B cell (primary cell): ENCODE measurements around the gene CPSF6. TPM values are rescaled to one million over a fixed set of nuclear protein-coding genes. Genes with fewer than 3 reads are reported as not detected.
"Not testable (repeated sequence)": the region's sequence is repeated elsewhere in the genome, so short reads cannot be mapped to it uniquely, and the experiment has no call there.

ENCODE experiments used
- ATAC-seq: fragments of 200-7000 bp; cut with Tn5 transposase; one replicate; pipeline ENCODE4 v1.10.0; 2021; ENCODE audit warnings: low read depth, mild to moderate bottlenecking, moderate number of reproducible peaks, moderate library complexity
- CTCF ChIA-PET: fragments of 350-600 bp; sonication (Branson Sonifier 250); formaldehyde crosslinking; loops from one replicate; lab custom pipeline; 2021; ENCODE audit warnings: antibody characterized with exemption, inconsistent platforms; lab: Charles Lee
- POLR2A ChIA-PET: fragments of 350-600 bp; sonication (Branson Sonifier 250); formaldehyde crosslinking; loops from one replicate; lab custom pipeline; 2021; ENCODE audit warnings: antibody characterized with exemption; lab: Charles Lee
- DNase-seq: peaks from one replicate; pipeline ENCODE4 v3.0.0; 2013
- H2AFZ ChIP-seq: 2 replicates; pipeline ENCODE4 v1.6.1; 2012; ENCODE audit warnings: mild to moderate bottlenecking, low read depth, low read length; ENCODE audit not compliant: insufficient read depth, poor library complexity, severe bottlenecking
- H3K27ac ChIP-seq, 2 donors: 1 replicate in 1 of 2; 2 replicates in 1 of 2; pipeline ENCODE4 v1.5.1; 2012 to 2013; ENCODE audit warnings: low read length in 2 of 2, mild to moderate bottlenecking in 2 of 2, moderate library complexity in 1 of 2
- H3K27me3 ChIP-seq, 4 experiments: fragments of 200-600 bp in 1 of 4; sonication (generic) in 1 of 4; replicated peaks in 1 of 4; 1 replicate in 2 of 4; 2 replicates in 2 of 4; pipeline versions ENCODE4 v1.6.1 to v1.7.0; 2013 to 2016; ENCODE audit warnings: low read length in 3 of 4, mild to moderate bottlenecking in 2 of 4, mixed read lengths in 1 of 4, moderate library complexity in 1 of 4; ENCODE audit not compliant: insufficient read depth in 4 of 4, control insufficient read depth in 3 of 4; ENCODE audit errors: control extremely low read depth in 1 of 4
- H3K36me3 ChIP-seq, 2 experiments: replicated peaks in 1 of 2; 1 replicate in 1 of 2; 2 replicates in 1 of 2; pipeline versions ENCODE4 v1.6.1 to v1.7.1; 2013; ENCODE audit warnings: low read length in 1 of 2; ENCODE audit not compliant: insufficient read depth in 2 of 2, control insufficient read depth in 1 of 2; ENCODE audit errors: control extremely low read depth in 1 of 2, extremely low read depth in 1 of 2
- H3K4me1 ChIP-seq, 2 donors: fragments of 200-600 bp in 1 of 2; sonication (generic) in 1 of 2; 1 replicate in 1 of 2; 2 replicates in 1 of 2; pipeline versions ENCODE4 v1.5.1 to v1.6.1; 2013 to 2017; ENCODE audit warnings: low read length in 2 of 2; ENCODE audit not compliant: control insufficient read depth in 2 of 2, insufficient read depth in 2 of 2
- H3K4me2 ChIP-seq: replicated peaks from 2 replicates; pipeline ENCODE3; 2012; ENCODE audit warnings: mild to moderate bottlenecking, low read depth, low read length; ENCODE audit not compliant: poor library complexity, severe bottlenecking
- H3K4me3 ChIP-seq, 5 experiments: fragments of 200-600 bp in 1 of 5; sonication (generic) in 1 of 5; 1 replicate in 3 of 5; 2 replicates in 2 of 5; pipeline versions ENCODE4 v1.5.1 to v1.7.0; 2011 to 2016; ENCODE audit warnings: low read length in 4 of 5, mild to moderate bottlenecking in 4 of 5, low read depth in 2 of 5, control low read depth in 1 of 5, moderate library complexity in 1 of 5; ENCODE audit not compliant: insufficient read depth in 1 of 5; ENCODE audit errors: control extremely low read depth in 1 of 5, extremely low read depth in 1 of 5
- H3K79me2 ChIP-seq: fragments of 200-600 bp; sonication (generic); one replicate; pipeline ENCODE4 v1.6.0; 2016; ENCODE audit warnings: low read length; ENCODE audit not compliant: control insufficient read depth, insufficient read depth
- H3K9ac ChIP-seq: fragments of 200-600 bp; sonication (generic); 2 replicates; pipeline ENCODE4 v1.6.1; 2017; ENCODE audit warnings: mild to moderate bottlenecking, low read length, moderate library complexity
- H3K9me3 ChIP-seq, 3 donors: one replicate each; pipeline versions ENCODE4 v1.6.1 to v1.7.1; 2013; ENCODE audit warnings: low read length in 2 of 3; ENCODE audit not compliant: control insufficient read depth in 2 of 3, insufficient read depth in 1 of 3; ENCODE audit errors: control extremely low read depth in 1 of 3
- H4K20me1 ChIP-seq: 2 replicates; pipeline ENCODE4 v1.6.0; 2012; ENCODE audit warnings: mild to moderate bottlenecking, low read length; ENCODE audit not compliant: insufficient read depth, control insufficient read depth, poor library complexity, severe bottlenecking
- H3K27ac Mint-ChIP-seq: one replicate; pipeline ENCODE4 v1.8.0; 2021; ENCODE audit warnings: mixed read lengths
- H3K27me3 Mint-ChIP-seq: one replicate; pipeline ENCODE4 v1.8.0; 2021; ENCODE audit warnings: mixed read lengths
- H3K4me1 Mint-ChIP-seq: one replicate; pipeline ENCODE4 v1.8.0; 2021; ENCODE audit warnings: mixed read lengths
- H3K4me3 Mint-ChIP-seq: one replicate; pipeline ENCODE4 v1.8.0; 2021; ENCODE audit warnings: mixed read lengths
- H3K9me3 Mint-ChIP-seq: one replicate; pipeline ENCODE4 v1.8.0; 2022; ENCODE audit warnings: mixed read lengths; ENCODE audit not compliant: insufficient read depth
- CTCF ChIP-seq: fragments of 200-600 bp; IDR thresholded peaks from one replicate; pipeline ENCODE4 v1.8.0; 2022; ENCODE audit warnings: antibody characterized with exemption, mild to moderate bottlenecking
- EZH2 ChIP-seq: IDR thresholded peaks from 2 replicates; pipeline ENCODE4 v1.6.1; 2012; ENCODE audit warnings: borderline replicate concordance, low read depth, mild to moderate bottlenecking, moderate library complexity, low read length; ENCODE audit not compliant: insufficient read depth, poor library complexity, severe bottlenecking
- WGBS: methylation state at CpG from one replicate; pipeline ENCODE4 v1.1.5; 2013; ENCODE audit warnings: missing lambda C conversion rate; ENCODE audit not compliant: insufficient coverage; 5-methylcytosine and 5-hydroxymethylcytosine counted together
- intact Hi-C: fragments of 100-400 bp; cut with micrococcal nuclease; formaldehyde crosslinking; loops from one replicate; pipeline ENCODE4 v1.10.0; 2022
- polyA plus RNA-seq: library from polyadenylated mRNA; depleted of rRNA; stranded (reverse); fragments of >200 nt; gene quantifications from 2 replicates; pipeline ENCODE4 v1.2.3, GENCODE V29; 2012
- total RNA-seq, 2 donors: library from RNA; stranded (reverse); fragments of 120-200 nt in 1 of 2; gene quantifications; 1 replicate in 1 of 2; 2 replicates in 1 of 2; pipeline versions ENCODE4 v1.2.3 to v1.2.4, GENCODE V29; 2013 to 2022

The CPSF6 gene
- total and polyA plus RNA-seq, 2 donors (not counting 1 experiment from before 2014, with no cell fraction given): 22.3 to 108 TPM

GRCh38 chr12:69196302-69197288 is 42.8 kb upstream of the CPSF6 start:
- ChIA-PET POLR2A (no interaction called here), CTCF (no interaction called here)
- H3K9me3 Mint-ChIP-seq: peaks cover 18% of the 10 kb centered on the region
- Histone ChIP-seq H4K20me1 (no peaks in the 10 kb centered on the region), H3K79me2 (no peaks in the 10 kb centered on the region), H3K4me2 (no peak overlapping the region), H3K9me3 (peaks cover 2 to 26% (median 24%) of the 10 kb centered on the region in 3 donors), H3K4me3 (no peak overlapping the region), H3K27ac (no peak overlapping the region), H3K4me1 (no peaks in the 10 kb centered on the region), H3K36me3 (no peaks in the 10 kb centered on the region), H3K27me3 (no peaks in the 10 kb centered on the region), H2AFZ (no peak overlapping the region), H3K9ac (no peak overlapping the region)
- H3K27me3 Mint-ChIP-seq: no peaks in the 10 kb centered on the region
- TF ChIP-seq CTCF (no peak), EZH2 (no peak)
- H3K27ac Mint-ChIP-seq: no peak overlapping the region
- DNase-seq: no peak
- no CpG with 5 or more reads among the region's 4 CpGs for WGBS
- intact Hi-C loops: no loop called here
- ATAC-seq: no peak
- H3K4me1 Mint-ChIP-seq: no peaks in the 10 kb centered on the region
- no peak overlapping the region for H3K4me3 Mint-ChIP-seq

GRCh38 chr12:69199976-69200375 is 39.4 kb upstream of the CPSF6 start:
- intact Hi-C loops, DNase-seq, H2AFZ ChIP-seq, H3K4me1 Mint-ChIP-seq, H3K4me3 Mint-ChIP-seq, POLR2A ChIA-PET, H3K4me3 ChIP-seq, H4K20me1 ChIP-seq, H3K79me2 ChIP-seq, H3K27ac Mint-ChIP-seq, ATAC-seq, H3K27ac ChIP-seq, CTCF ChIA-PET, H3K27me3 ChIP-seq, H3K4me1 ChIP-seq, H3K9ac ChIP-seq, H3K36me3 ChIP-seq, H3K27me3 Mint-ChIP-seq, H3K4me2 ChIP-seq: not testable (repeated sequence)
- H3K9me3 Mint-ChIP-seq: peaks cover 25% of the 10 kb centered on the region
- WGBS: 100% methylated on average over 1 of the region's 1 CpG
- H3K9me3 ChIP-seq: peaks cover 4 to 26% (median 20%) of the 10 kb centered on the region in 3 donors
